Measurements from ENCODE around the gene WFIKKN2.

WFIKKN2 gene

DNA sequence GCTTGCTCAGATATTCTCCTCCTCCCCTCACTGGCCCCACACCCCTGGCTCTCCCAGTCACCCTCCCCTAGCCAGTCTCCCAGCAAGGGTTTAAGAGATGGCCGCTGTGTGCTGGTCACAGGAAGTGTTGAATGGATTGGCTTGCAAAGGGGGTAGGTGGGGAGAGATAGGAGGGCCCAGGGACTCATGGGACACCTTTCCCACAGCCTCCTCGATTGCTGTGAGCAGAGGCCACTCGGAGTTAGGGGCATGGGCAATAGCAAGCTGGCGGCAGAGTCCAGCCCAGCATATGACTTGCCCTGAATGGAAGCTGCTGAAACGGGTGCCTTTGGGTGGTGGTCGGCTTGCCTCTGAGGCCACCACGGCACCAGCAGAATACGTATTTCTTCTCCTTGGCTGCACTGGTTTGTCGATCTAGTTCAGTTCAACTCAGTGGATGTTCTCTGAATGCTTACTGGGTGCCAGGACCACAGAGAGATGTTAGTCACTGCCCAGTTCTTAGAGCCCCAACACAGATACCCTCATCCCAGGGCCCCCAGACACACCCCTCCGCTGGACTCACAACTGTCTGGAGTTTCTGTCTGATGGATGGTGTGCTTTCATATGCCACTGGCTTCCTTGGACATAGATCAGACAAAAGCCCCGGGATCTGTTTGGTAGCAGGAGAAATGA is 6.0 kb downstream of the WFIKKN2 start:
- Histone ChIP-seq H3K4me3 (ENCODE audit: insufficient read depth in 1 of 2, low read depth in 1 of 2, low read length in 2 of 2) (no peak overlapping the region), H2BK120ac (ENCODE audit: low read depth, low read length) (no peak overlapping the region), H3K14ac (ENCODE audit: low read length in 2 of 2) (no peak overlapping the region), H3K18ac (ENCODE audit: low read depth in 1 of 2, low read length in 2 of 2) (no peak overlapping the region), H3K4me1 (ENCODE audit: control insufficient read depth, insufficient read depth, low read depth, low read length) (peaks cover 8% of the 10 kb centered on the region), H3K27ac (ENCODE audit: low read length, poor library complexity, severe bottlenecking) (no peak overlapping the region), H3K9me3 (ENCODE audit: control insufficient read depth, low read length) (no peaks in the 10 kb centered on the region), H3K4ac (ENCODE audit: low read depth in 1 of 2, low read length in 2 of 2) (no peak overlapping the region), H3K9ac (ENCODE audit: low read length) (no peak overlapping the region), H3K36me3 (ENCODE audit: control insufficient read depth in 1 of 2, insufficient read depth in 2 of 2, low read depth in 1 of 2, low read length in 2 of 2) (no peaks in the 10 kb centered on the region), H2AK5ac (ENCODE audit: low read length, severe bottlenecking) (no peak overlapping the region), H4K8ac (ENCODE audit: low read length) (peak overlapping the region; percentile 75), H3K27me3 (ENCODE audit: control insufficient read depth in 1 of 2, insufficient read depth in 1 of 2, low read length in 2 of 2) (peaks cover 0 to 4% of the 10 kb centered on the region in 2 experiments), H3K4me2 (ENCODE audit: low read length, poor library complexity, severe bottlenecking) (no peak overlapping the region), H3K23ac (ENCODE audit: low read length in 2 of 2) (no peak overlapping the region), H4K91ac (ENCODE audit: low read length) (peak overlapping the region; percentile 47), H2AFZ (ENCODE audit: low read depth, low read length) (no peak overlapping the region), H3K79me1 (replicated peaks; ENCODE audit: low read length, poor library complexity, severe bottlenecking) (no peaks in the 10 kb centered on the region), H2BK12ac (ENCODE audit: low read length in 2 of 2) (no peak overlapping the region), H2BK5ac (ENCODE audit: low read depth, low read length, poor library complexity, severe bottlenecking) (no peak overlapping the region), H2BK15ac (ENCODE audit: low read depth, poor library complexity, severe bottlenecking) (no peak overlapping the region)
- DNase-seq: no peak
- 86% methylated on average over 11 of the region's 11 CpGs for WGBS

- Histone ChIP-seq H4K8ac (ENCODE audit: low read length) (no peak overlapping the region), H3K23ac (ENCODE audit: low read length in 2 of 2) (no peak overlapping the region)
- WGBS: 5% methylated on average over 7 of the region's 8 CpGs
Measured at GRCh38 chr17:50841949-50842354, 6.6 kb downstream of the WFIKKN2 start.

DNA sequence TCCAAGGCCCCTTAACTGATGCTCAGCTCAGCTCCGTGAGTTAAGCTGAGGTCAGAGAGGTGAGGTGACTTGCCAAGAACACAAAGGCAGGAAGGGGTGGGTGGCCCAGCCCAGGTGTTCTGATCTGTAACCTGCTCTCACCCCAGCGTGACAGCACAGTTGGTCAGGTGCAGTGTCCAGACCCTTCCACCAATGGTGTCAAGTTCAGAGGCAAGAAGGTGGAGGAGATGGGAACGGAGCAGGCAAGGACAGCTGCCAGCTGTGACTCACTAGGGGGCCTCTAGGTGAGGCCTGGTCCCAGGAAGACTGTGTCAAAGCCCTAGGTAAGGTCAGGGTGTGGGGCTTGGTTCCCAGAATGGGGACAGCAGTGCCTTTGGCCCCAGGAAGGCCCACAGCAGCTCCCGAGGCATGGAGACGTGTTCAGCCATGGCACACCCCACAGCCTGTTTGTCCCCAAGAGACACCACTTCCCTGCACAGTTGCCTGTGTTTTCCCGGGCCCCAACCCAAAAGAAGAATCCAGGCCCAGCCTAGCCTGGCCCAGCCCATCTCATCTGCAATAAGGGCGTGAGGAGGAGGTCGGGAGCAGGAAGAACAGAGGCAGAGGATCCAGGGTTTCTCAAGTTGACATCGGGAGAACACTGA is 7.2 kb downstream of the WFIKKN2 start:
- H3K18ac ChIP-seq (ENCODE audit: low read depth in 1 of 2, low read length in 2 of 2): peak overlapping the region in 1 of 2 experiments; percentile 38
- H2AK5ac ChIP-seq (ENCODE audit: low read length, severe bottlenecking): no peak overlapping the region
- 80% methylated on average over 9 of the region's 9 CpGs for WGBS
- H3K4ac ChIP-seq (ENCODE audit: low read depth in 1 of 2, low read length in 2 of 2): no peak overlapping the region
- no peak overlapping the region for H2BK12ac ChIP-seq (ENCODE audit: low read length in 2 of 2)
- H3K14ac ChIP-seq (ENCODE audit: low read length in 2 of 2): peak overlapping the region in 1 of 2 experiments; percentile 29
- H3K4me3 ChIP-seq (ENCODE audit: insufficient read depth in 1 of 2, low read depth in 1 of 2, low read length in 2 of 2): no peak overlapping the region
- H3K27ac ChIP-seq (ENCODE audit: low read length, poor library complexity, severe bottlenecking): no peak overlapping the region
- H3K36me3 ChIP-seq (ENCODE audit: control insufficient read depth in 1 of 2, insufficient read depth in 2 of 2, low read depth in 1 of 2, low read length in 2 of 2): no peaks in the 10 kb centered on the region
- no peaks in the 10 kb centered on the region for H3K79me1 ChIP-seq (replicated peaks; ENCODE audit: low read length, poor library complexity, severe bottlenecking)
- no peak overlapping the region for H2AFZ ChIP-seq (ENCODE audit: low read depth, low read length)
- H4K8ac ChIP-seq (ENCODE audit: low read length): no peak overlapping the region
- no peak overlapping the region for H2BK5ac ChIP-seq (ENCODE audit: low read depth, low read length, poor library complexity, severe bottlenecking)
- peaks cover 8% of the 10 kb centered on the region for H3K4me1 ChIP-seq (ENCODE audit: control insufficient read depth, insufficient read depth, low read depth, low read length)
- no peak overlapping the region for H3K23ac ChIP-seq (ENCODE audit: low read length in 2 of 2)
- no peak overlapping the region for H4K91ac ChIP-seq (ENCODE audit: low read length)
- no peak overlapping the region for H2BK15ac ChIP-seq (ENCODE audit: low read depth, poor library complexity, severe bottlenecking)
- no peak overlapping the region for H3K4me2 ChIP-seq (ENCODE audit: low read length, poor library complexity, severe bottlenecking)
- H3K27me3 ChIP-seq (ENCODE audit: control insufficient read depth in 1 of 2, insufficient read depth in 1 of 2, low read length in 2 of 2): no peaks in the 10 kb centered on the region
- no peak for DNase-seq
- no peak overlapping the region for H2BK120ac ChIP-seq (ENCODE audit: low read depth, low read length)
- no peak overlapping the region for H3K9ac ChIP-seq (ENCODE audit: low read length)
- H3K9me3 ChIP-seq (ENCODE audit: control insufficient read depth, low read length): no peaks in the 10 kb centered on the region

More at GRCh38 chr17:50841949-50842354, 6.6 kb downstream of the WFIKKN2 start:
- peak; percentile 71 for DNase-seq
- H3K9ac ChIP-seq (ENCODE audit: low read length): no peak overlapping the region
- no peak overlapping the region for H3K4me2 ChIP-seq (ENCODE audit: low read length, poor library complexity, severe bottlenecking)
- no peak overlapping the region for H2BK5ac ChIP-seq (ENCODE audit: low read depth, low read length, poor library complexity, severe bottlenecking)
- no peak overlapping the region for H4K91ac ChIP-seq (ENCODE audit: low read length)
- peaks cover 8% of the 10 kb centered on the region for H3K4me1 ChIP-seq (ENCODE audit: control insufficient read depth, insufficient read depth, low read depth, low read length)
- no peaks in the 10 kb centered on the region for H3K9me3 ChIP-seq (ENCODE audit: control insufficient read depth, low read length)
- no peak overlapping the region for H2BK120ac ChIP-seq (ENCODE audit: low read depth, low read length)
- H3K27ac ChIP-seq (ENCODE audit: low read length, poor library complexity, severe bottlenecking): no peak overlapping the region
- H3K4ac ChIP-seq (ENCODE audit: low read depth in 1 of 2, low read length in 2 of 2): no peak overlapping the region
- no peak overlapping the region for H3K14ac ChIP-seq (ENCODE audit: low read length in 2 of 2)
- no peak overlapping the region for H2BK15ac ChIP-seq (ENCODE audit: low read depth, poor library complexity, severe bottlenecking)
- no peak overlapping the region for H2BK12ac ChIP-seq (ENCODE audit: low read length in 2 of 2)
- H3K27me3 ChIP-seq (ENCODE audit: control insufficient read depth in 1 of 2, insufficient read depth in 1 of 2, low read length in 2 of 2): peaks cover 0 to 4% of the 10 kb centered on the region in 2 experiments
- H3K36me3 ChIP-seq (ENCODE audit: control insufficient read depth in 1 of 2, insufficient read depth in 2 of 2, low read depth in 1 of 2, low read length in 2 of 2): no peaks in the 10 kb centered on the region
- H2AK5ac ChIP-seq (ENCODE audit: low read length, severe bottlenecking): no peak overlapping the region
- H3K18ac ChIP-seq (ENCODE audit: low read depth in 1 of 2, low read length in 2 of 2): no peak overlapping the region
- H2AFZ ChIP-seq (ENCODE audit: low read depth, low read length): no peak overlapping the region
- H3K79me1 ChIP-seq (replicated peaks; ENCODE audit: low read length, poor library complexity, severe bottlenecking): no peaks in the 10 kb centered on the region
- H3K4me3 ChIP-seq (ENCODE audit: insufficient read depth in 1 of 2, low read depth in 1 of 2, low read length in 2 of 2): no peak overlapping the region

DNA sequence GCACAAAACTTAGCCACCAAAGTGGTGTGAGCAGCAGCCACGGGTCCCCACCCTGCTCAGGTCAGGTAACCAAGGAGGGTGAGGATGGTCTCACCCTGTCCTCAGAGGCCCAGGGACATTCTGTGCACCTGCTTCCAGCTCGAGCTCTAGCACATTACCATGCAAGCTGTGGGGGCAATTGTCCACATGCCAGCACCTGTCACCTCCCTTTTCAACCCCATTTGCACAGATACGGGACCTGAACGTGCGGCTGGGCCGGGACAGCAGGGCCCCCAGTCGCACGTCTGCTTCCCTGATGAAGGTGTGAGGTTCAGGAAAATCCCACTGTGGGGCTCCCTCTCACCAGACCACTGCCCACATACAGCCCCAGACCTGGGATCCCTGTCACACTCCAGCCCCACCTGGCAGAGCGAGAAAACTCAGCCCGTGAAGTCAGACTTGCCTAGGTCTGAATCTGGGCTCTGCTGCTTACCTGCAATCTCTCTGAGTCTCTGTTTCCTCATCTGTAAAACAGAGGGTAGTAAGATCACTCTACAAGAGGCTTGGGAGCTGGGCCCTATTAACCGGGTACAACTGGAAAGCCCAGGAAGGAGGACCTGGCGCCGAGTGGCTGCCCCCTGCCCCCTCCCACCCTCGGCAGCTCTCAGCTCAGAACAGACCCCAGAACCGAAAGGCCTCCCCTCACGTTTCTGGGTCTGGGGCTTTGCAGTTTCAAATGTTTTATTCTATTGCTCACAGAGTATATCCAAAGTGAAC is 7.9 kb downstream of the WFIKKN2 start:
- Histone ChIP-seq H3K9ac (ENCODE audit: low read length) (no peak overlapping the region), H3K4ac (ENCODE audit: low read depth in 1 of 2, low read length in 2 of 2) (no peak overlapping the region)
- DNase-seq: no peak

More for the DNA sequence above, 7.9 kb downstream of the WFIKKN2 start:
- Histone ChIP-seq H3K14ac (ENCODE audit: low read length in 2 of 2) (no peak overlapping the region), H3K27me3 (ENCODE audit: control insufficient read depth in 1 of 2, insufficient read depth in 1 of 2, low read length in 2 of 2) (no peaks in the 10 kb centered on the region), H3K23ac (ENCODE audit: low read length in 2 of 2) (no peak overlapping the region), H3K79me1 (replicated peaks; ENCODE audit: low read length, poor library complexity, severe bottlenecking) (no peaks in the 10 kb centered on the region), H2BK12ac (ENCODE audit: low read length in 2 of 2) (no peak overlapping the region), H3K27ac (ENCODE audit: low read length, poor library complexity, severe bottlenecking) (no peak overlapping the region), H3K18ac (ENCODE audit: low read depth in 1 of 2, low read length in 2 of 2) (no peak overlapping the region), H2AFZ (ENCODE audit: low read depth, low read length) (no peak overlapping the region), H2AK5ac (ENCODE audit: low read length, severe bottlenecking) (no peak overlapping the region), H3K4me1 (ENCODE audit: control insufficient read depth, insufficient read depth, low read depth, low read length) (peaks cover 8% of the 10 kb centered on the region), H2BK15ac (ENCODE audit: low read depth, poor library complexity, severe bottlenecking) (no peak overlapping the region), H3K36me3 (ENCODE audit: control insufficient read depth in 1 of 2, insufficient read depth in 2 of 2, low read depth in 1 of 2, low read length in 2 of 2) (no peaks in the 10 kb centered on the region), H4K8ac (ENCODE audit: low read length) (no peak overlapping the region), H2BK5ac (ENCODE audit: low read depth, low read length, poor library complexity, severe bottlenecking) (no peak overlapping the region), H3K4me3 (ENCODE audit: insufficient read depth in 1 of 2, low read depth in 1 of 2, low read length in 2 of 2) (no peak overlapping the region), H3K4me2 (ENCODE audit: low read length, poor library complexity, severe bottlenecking) (no peak overlapping the region), H3K9me3 (ENCODE audit: control insufficient read depth, low read length) (no peaks in the 10 kb centered on the region), H4K91ac (ENCODE audit: low read length) (no peak overlapping the region), H2BK120ac (ENCODE audit: low read depth, low read length) (no peak overlapping the region)
- WGBS: 87% methylated on average over 12 of the region's 16 CpGs
